ENCODE results near the gene GPR84. TPM values are rescaled to one million over a fixed set of nuclear protein-coding genes. Genes with fewer than 3 reads are reported as not detected.

GPR84 gene
- polyA plus RNA-seq, 1 of the 3 experiments (the other 2 are of a cell fraction), result 0.03 TPM

GRCh38 chr12:54401119-54401518, 36.8 kb upstream of the GPR84 start:
- H3K27me3 ChIP-seq (ENCODE audit: insufficient read depth), result no peaks in the 10 kb centered on the region
- no peak overlapping the region for H3K9ac ChIP-seq
- no peak overlapping the region for H2AFZ ChIP-seq (ENCODE audit: low read depth)
- H3K27ac ChIP-seq (ENCODE audit: low read depth in 2 of 2, low read length in 1 of 2), result no peak overlapping the region
- ChIA-PET POLR2A (no interaction called here), CTCF (interaction anchor here (0.7 to 12.3 kb wide), 6 partner anchors 10 to 699 kb away, joined by 3 to 490 read pairs (median 26); no protein-coding TSS in a partner anchor)
- peaks cover 22% of the 10 kb centered on the region for H3F3A ChIP-seq (replicated peaks; ENCODE audit: insufficient read depth)
- no peak overlapping the region for H3K4me3 ChIP-seq (ENCODE audit: low read depth in 2 of 2, low read length in 1 of 2)
- no peak for TF ChIP-seq MAX (IDR thresholded peaks at IDR 0.05; ENCODE audit: low read depth)
- TF ChIP-seq GABPA (IDR thresholded peaks at IDR 0.05; ENCODE audit: low read depth), result no peak
- no peak for TF ChIP-seq EZH2phosphoT487 (IDR thresholded peaks at IDR 0.05; ENCODE audit: borderline replicate concordance, low read depth)
- no peak for TF ChIP-seq NRF1 (IDR thresholded peaks at IDR 0.05; ENCODE audit: low read depth, low read length)
- TF ChIP-seq RAD21 (IDR thresholded peaks at IDR 0.05; ENCODE audit: low read length), result no peak
- TF ChIP-seq JUND (IDR thresholded peaks at IDR 0.05), result no peak
- TF ChIP-seq FOSL2 (IDR thresholded peaks at IDR 0.05; ENCODE audit: borderline replicate concordance, low read depth), result no peak
- no peak for TF ChIP-seq ZBTB33 (IDR thresholded peaks at IDR 0.05; ENCODE audit: borderline replicate concordance, low read depth)
- no peaks in the 10 kb centered on the region for H4K20me1 ChIP-seq (ENCODE audit: insufficient read depth)
- 97% methylated on average over 2 of the region's 2 CpGs for WGBS (ENCODE audit: low lambda C conversion rate)
- peaks cover 58 to 71% of the 10 kb centered on the region in 2 experiments for H3K36me3 ChIP-seq (replicated peaks in 1 of 2; ENCODE audit: control insufficient read depth in 1 of 2, insufficient read depth in 2 of 2, low read length in 1 of 2)
- H3K4me1 ChIP-seq (ENCODE audit: control insufficient read depth in 1 of 2, insufficient read depth in 2 of 2, low read depth in 1 of 2, low read length in 1 of 2), result no peaks in the 10 kb centered on the region
- no peaks in the 10 kb centered on the region for H3K9me2 ChIP-seq
- H3K79me2 ChIP-seq (ENCODE audit: insufficient read depth), result no peaks in the 10 kb centered on the region
- DNase-seq, result no peak
- H3K4me2 ChIP-seq, result no peak overlapping the region
- no peaks in the 10 kb centered on the region for H3K9me3 ChIP-seq

GRCh38 chr12:54398995-54399793, 34.9 kb upstream of the GPR84 start:
- WGBS (ENCODE audit: low lambda C conversion rate), result 69% methylated on average over 6 of the region's 8 CpGs
- POLR2A ChIA-PET, result interaction anchor here (0.6 to 1.0 kb wide), 3 partner anchors 14 to 898 kb away, joined by 3 to 4 read pairs (median 3); partner anchors contain the start of gene TARBP2
- DNase-seq, result peak; percentile 89
- TF ChIP-seq CHD2 (IDR thresholded peaks at IDR 0.05; ENCODE audit: low read length, partially characterized antibody) (no peak), RAD21 (IDR thresholded peaks at IDR 0.05; ENCODE audit: low read length) (peak; percentile 88), RCOR1 (IDR thresholded peaks at IDR 0.05; ENCODE audit: low read length) (no peak), FOSL2 (IDR thresholded peaks at IDR 0.05; ENCODE audit: borderline replicate concordance, low read depth) (no peak), EP300 (IDR thresholded peaks at IDR 0.05; ENCODE audit: borderline replicate concordance in 1 of 2, low read depth in 1 of 2, low read length in 1 of 2) (no peak), USF2 (IDR thresholded peaks at IDR 0.05; ENCODE audit: borderline replicate concordance, low read depth, low read length) (no peak), SIN3A (IDR thresholded peaks at IDR 0.05; ENCODE audit: borderline replicate concordance, low read depth, low read length) (no peak), TCF12 (IDR thresholded peaks at IDR 0.05) (no peak), NFIC (IDR thresholded peaks at IDR 0.05; ENCODE audit: borderline replicate concordance) (no peak), SMC3 (IDR thresholded peaks at IDR 0.05; ENCODE audit: low read depth, low read length) (peak; percentile 96), GATA2 (CRISPR knock-in tag; IDR thresholded peaks at IDR 0.05) (no peak), ELF1 (IDR thresholded peaks at IDR 0.05) (no peak), FOXJ3 (CRISPR knock-in tag; IDR thresholded peaks at IDR 0.05) (no peak), CTCF (IDR thresholded peaks at IDR 0.05) (peak; percentile 99), GABPA (IDR thresholded peaks at IDR 0.05; ENCODE audit: low read depth) (no peak), EZH2phosphoT487 (IDR thresholded peaks at IDR 0.05; ENCODE audit: borderline replicate concordance, low read depth) (no peak)

More at GRCh38 chr12:54398995-54399793, 34.9 kb upstream of the GPR84 start:
- Histone ChIP-seq H3F3A (replicated peaks; ENCODE audit: insufficient read depth) (peaks cover 22% of the 10 kb centered on the region), H3K9me3 (no peaks in the 10 kb centered on the region), H3K9me2 (no peaks in the 10 kb centered on the region), H3K79me2 (ENCODE audit: insufficient read depth) (no peaks in the 10 kb centered on the region), H3K4me1 (ENCODE audit: control insufficient read depth in 1 of 2, insufficient read depth in 2 of 2, low read depth in 1 of 2, low read length in 1 of 2) (no peaks in the 10 kb centered on the region), H3K27ac (ENCODE audit: low read depth in 2 of 2, low read length in 1 of 2) (no peak overlapping the region), H2AFZ (ENCODE audit: low read depth) (no peak overlapping the region), H3K4me2 (no peak overlapping the region), H3K9ac (no peak overlapping the region), H3K27me3 (ENCODE audit: insufficient read depth) (no peaks in the 10 kb centered on the region), H4K20me1 (ENCODE audit: insufficient read depth) (no peaks in the 10 kb centered on the region), H3K4me3 (ENCODE audit: low read depth in 2 of 2, low read length in 1 of 2) (no peak overlapping the region; a peak in 1 of 4 replicates), H3K36me3 (replicated peaks in 1 of 2; ENCODE audit: control insufficient read depth in 1 of 2, insufficient read depth in 2 of 2, low read length in 1 of 2) (peaks cover 61 to 74% of the 10 kb centered on the region in 2 experiments)
- CTCF ChIA-PET, result interaction anchor here (0.6 to 12.3 kb wide), 54 partner anchors 8 to 1707 kb away, joined by 3 to 490 read pairs (median 4); partner anchors contain the start of genes GTSF1, HOXC9, ITGA5 and ZNF385A
